Measurements from ENCODE around the gene MAP3K15. TPM values are rescaled to one million over a fixed set of nuclear protein-coding genes. Genes with fewer than 3 reads are reported as not detected.

Gene MAP3K15
- total RNA-seq, 6 experiments from 2014 or later = 0.09 TPM; not detected in 5

- TF ChIP-seq CTCF (IDR thresholded peaks at IDR 0.05) (no peak), POLR2A (IDR thresholded peaks at IDR 0.05) (no peak)
- H3K27ac ChIP-seq = no peak overlapping the region
- no peaks in the 10 kb centered on the region for H3K4me1 ChIP-seq
- H3K27me3 ChIP-seq = no peaks in the 10 kb centered on the region
- no peak overlapping the region for H3K4me3 ChIP-seq
- intact Hi-C loops (cut with DNase I) = loop anchor here in 1 of 2 donors (10.0 kb wide), 1 partner anchor 158 kb away; no protein-coding TSS in a partner anchor
- 79% methylated on average over 8 of the region's 8 CpGs for WGBS (ENCODE audit: insufficient coverage, low coverage, low lambda C conversion rate, missing lambda C conversion rate)
- ATAC-seq (no peak), DNase-seq (no peak)
- no peaks in the 10 kb centered on the region for H3K9me3 ChIP-seq
- H3K36me3 ChIP-seq = no peaks in the 10 kb centered on the region
Measured at GRCh38 chrX:19532709-19533108, 17.4 kb upstream of the MAP3K15 start.

- no peaks in the 10 kb centered on the region for H3K9me3 ChIP-seq
- DNase-seq (no peak), ATAC-seq (no peak)
- peaks cover 0 to 15% of the 10 kb centered on the region in 2 donors for H3K27me3 ChIP-seq
- intact Hi-C loops (cut with DNase I) = no loop called here
- H3K36me3 ChIP-seq = no peaks in the 10 kb centered on the region
- H3K4me1 ChIP-seq = peaks cover 0 to 7% (median 0%) of the 10 kb centered on the region in 4 donors
- TF ChIP-seq POLR2A (IDR thresholded peaks at IDR 0.05) (no peak), CTCF (IDR thresholded peaks at IDR 0.05) (no peak)
- H3K27ac ChIP-seq = no peak overlapping the region
- no peak overlapping the region for H3K4me3 ChIP-seq
- 39% methylated on average over 4 of the region's 4 CpGs for WGBS (ENCODE audit: insufficient coverage, low coverage, low lambda C conversion rate, missing lambda C conversion rate)
Measured at GRCh38 chrX:19517965-19518364, 2.7 kb upstream of the MAP3K15 start.

- Histone ChIP-seq H3K4me3 (peak overlapping the region in 1 of 3 donors; percentile 32), H3K27ac (no peak overlapping the region), H3K36me3 (no peaks in the 10 kb centered on the region), H3K27me3 (peaks cover 0 to 15% of the 10 kb centered on the region in 2 donors), H3K4me1 (peaks cover 0 to 7% (median 0%) of the 10 kb centered on the region in 4 donors), H3K9me3 (no peaks in the 10 kb centered on the region)
- ATAC-seq = no peak
- intact Hi-C loops (cut with DNase I) = no loop called here
- DNase-seq = no peak
- TF ChIP-seq CTCF (IDR thresholded peaks at IDR 0.05) (peak in 2 of 4 donors; percentile 3 to 33), POLR2A (IDR thresholded peaks at IDR 0.05) (no peak)
- whole genome bisulfite sequencing (ENCODE audit: insufficient coverage, low coverage, low lambda C conversion rate, missing lambda C conversion rate) = 30% methylated on average over 13 of the region's 23 CpGs
Measured at GRCh38 chrX:19515615-19516105, 352 bp upstream of the MAP3K15 start.

GRCh38 chrX:19513383-19513782 lies 1.9 kb downstream of the MAP3K15 start:
- H3K36me3 ChIP-seq = no peaks in the 10 kb centered on the region
- H3K4me3 ChIP-seq = no peak overlapping the region
- DNase-seq = no peak
- intact Hi-C loops (cut with DNase I) = no loop called here
- no peak overlapping the region for H3K27ac ChIP-seq
- ATAC-seq = no peak
- TF ChIP-seq CTCF (IDR thresholded peaks at IDR 0.05) (no peak), POLR2A (IDR thresholded peaks at IDR 0.05) (no peak)
- 26% methylated on average over 4 of the region's 4 CpGs for WGBS (ENCODE audit: insufficient coverage, low coverage, low lambda C conversion rate, missing lambda C conversion rate)
- peaks cover 0 to 15% of the 10 kb centered on the region in 2 donors for H3K27me3 ChIP-seq
- no peaks in the 10 kb centered on the region for H3K9me3 ChIP-seq
- peaks cover 0 to 7% (median 0%) of the 10 kb centered on the region in 4 donors for H3K4me1 ChIP-seq
